ENCODE results near the gene KAT7. TPM values are rescaled to one million over a fixed set of nuclear protein-coding genes. Genes with fewer than 3 reads are reported as not detected.

KAT7 gene
- total RNA-seq (2021; ENCODE audit: unreplicated experiment) (79.5 TPM), Bru-seq, nascent RNA (percentile 93 among the genes with signal in this experiment), BruChase-seq, experiment 1, labeled RNA remaining after a 6-hour chase (percentile 88 among the genes with signal in this experiment), BruChase-seq, experiment 2, labeled RNA remaining after a 2-hour chase (percentile 93 among the genes with signal in this experiment)
- 29.2 and 34.3 TPM in 2 replicates for polyA plus RNA-seq (2012)
- long read RNA-seq, full-length matches to known transcripts = 68 of 92 reads
- long read RNA-seq, partial matches to known transcripts = 11 of 92 reads
- long read RNA-seq, other reads (novel, unspliced or antisense) = 13 of 92 reads

DNA sequence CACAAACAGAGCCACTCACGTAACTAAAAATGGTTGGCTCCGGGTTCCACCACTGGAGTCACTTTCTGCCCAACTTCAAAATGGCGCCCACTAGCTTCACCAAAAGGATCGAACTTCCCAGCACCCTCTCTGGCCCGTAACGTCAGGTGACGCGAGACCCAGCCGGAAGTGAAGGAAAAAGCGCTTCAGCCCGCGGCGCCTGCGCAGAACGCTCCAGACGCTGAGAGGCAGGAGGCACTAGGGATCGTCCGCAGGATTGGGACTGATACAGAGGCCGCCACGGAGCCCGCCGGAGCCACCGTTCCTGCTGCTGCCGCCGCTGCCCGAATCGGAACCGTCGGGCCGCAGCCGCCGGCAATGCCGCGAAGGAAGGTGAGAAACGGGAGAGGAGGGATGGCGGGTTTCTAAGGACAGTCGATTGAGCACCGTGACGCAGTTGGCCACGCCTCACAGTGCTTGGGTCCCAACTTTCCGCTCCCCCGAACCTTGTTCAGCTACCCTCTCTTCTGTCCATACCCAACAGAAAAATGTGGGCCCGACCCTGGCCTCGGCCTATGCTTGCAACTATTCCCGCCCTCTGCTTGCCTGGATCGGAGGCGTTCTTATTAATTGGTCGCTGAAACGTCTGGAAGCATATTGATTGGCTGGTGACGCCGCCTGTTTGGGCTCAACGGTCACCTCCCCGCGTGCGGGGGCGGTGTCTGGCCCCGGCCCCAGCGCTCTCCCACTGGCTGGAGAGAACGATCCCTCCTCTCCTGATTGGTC lies at the start of gene KAT7:
Gene KAT7 (plus strand): TSS at position 204 of the 765 bp plus-strand sequence. CDS start 154 bp downstream, at position 358.
- H3K27me3 ChIP-seq (ENCODE audit: insufficient read depth, low read length) = no peaks in the 10 kb centered on the region; the same call in 1 of the 2 replicates
- peaks cover 45% of the 10 kb centered on the region for H3K79me2 ChIP-seq (ENCODE audit: insufficient read depth, low read length)
- BruUV-seq (replicated peaks) = no TSS peak
- ChIA-PET RAD21 (ENCODE audit: low non-redundant PET in 1 of 2, low total read pairs in 2 of 2, uncharacterized antibody in 2 of 2, unreplicated experiment in 2 of 2) (no interaction called here), POLR2A (interaction anchor here (0.7 to 2.0 kb wide), 6 partner anchors 10 to 210 kb away, joined by 3 to 28 read pairs (median 7); partner anchors contain the start of genes FAM117A and SLC35B1), CTCF (interaction anchor here (0.8 to 2.1 kb wide), 7 partner anchors 10 to 232 kb away, joined by 3 to 6 read pairs (median 5); partner anchors contain the start of genes FAM117A and SLC35B1)
- H3K27ac ChIP-seq (ENCODE audit: low read depth, low read length) = peak within 1 kb of the TSS; percentile 98
- peak; percentile 100 for DNase-seq (ENCODE audit: low read depth, low spot score)
- H2AFZ ChIP-seq (ENCODE audit: low read depth, low read length, poor library complexity, severe bottlenecking) = peak within 1 kb of the TSS; percentile 48
- peak; percentile 93 for ATAC-seq
- peaks cover 20 to 35% of the 10 kb centered on the region in 2 experiments for H3K36me3 ChIP-seq (ENCODE audit: control insufficient read depth in 1 of 2, insufficient read depth in 2 of 2, low read length in 2 of 2)
- peak within 1 kb of the TSS; percentile 83 for H3K4me2 ChIP-seq (ENCODE audit: low read length)
- peaks cover 13 to 19% of the 10 kb centered on the region in 2 experiments for H3K4me1 ChIP-seq (ENCODE audit: control insufficient read depth in 1 of 2, insufficient read depth in 2 of 2, low read length in 2 of 2)
- intact Hi-C loops (cut with micrococcal nuclease) = loop anchor here (2.0 kb wide), 3 partner anchors 80 to 374 kb away; partner anchors contain the start of gene PHB1
- H3K4me3 ChIP-seq (replicated peaks in 1 of 2; ENCODE audit: low read depth in 1 of 2, low read length in 2 of 2) = peak within 1 kb of the TSS; percentile 86 to 96
- peak within 1 kb of the TSS; percentile 98 for H3K9ac ChIP-seq (ENCODE audit: low read length)
- peaks cover 17% of the 10 kb centered on the region; the same call in 1 of the 2 replicates for H4K20me1 ChIP-seq (ENCODE audit: insufficient read depth)
- H3K9me3 ChIP-seq (ENCODE audit: control insufficient read depth in 1 of 2, insufficient read depth in 1 of 2, low read depth in 1 of 2, low read length in 2 of 2) = no peaks in the 10 kb centered on the region
- H3K9me2 ChIP-seq (ENCODE audit: insufficient read depth) = no peaks in the 10 kb centered on the region
- TF ChIP-seq CTCF (IDR thresholded peaks at IDR 0.05 in 2 of 3, conservative IDR thresholded peaks at IDR 0.05 in 1 of 3; ENCODE audit: borderline replicate concordance in 1 of 3, insufficient read depth in 1 of 3, low read depth in 2 of 3, low read length in 2 of 3) (no peak), SIN3A (IDR thresholded peaks at IDR 0.05; ENCODE audit: low read depth) (peak; percentile 86), FOSL1 (IDR thresholded peaks at IDR 0.05; ENCODE audit: low read depth) (no peak), ZNF274 (IDR thresholded peaks at IDR 0.05; ENCODE audit: low read depth, low read length) (no peak), REST (IDR thresholded peaks at IDR 0.05; ENCODE audit: low read depth) (no peak), CBX3 (IDR thresholded peaks at IDR 0.05; ENCODE audit: low read depth) (peak; percentile 83), EZH2 (IDR thresholded peaks at IDR 0.05) (no peak), EZH2phosphoT487 (IDR thresholded peaks at IDR 0.05; ENCODE audit: borderline replicate concordance) (no peak), TCF7L2 (IDR thresholded peaks at IDR 0.05; ENCODE audit: borderline replicate concordance, extremely low read depth, insufficient read depth, insufficient read length) (peak; percentile 40), POLR2AphosphoS5 (IDR thresholded peaks at IDR 0.05; ENCODE audit: low read depth, low read length) (peak; percentile 99), MAX (IDR thresholded peaks at IDR 0.05) (peak; percentile 61; the same call in 1 of the 2 replicates), SP1 (IDR thresholded peaks at IDR 0.05; ENCODE audit: low read depth) (peak; percentile 100), ATF3 (IDR thresholded peaks at IDR 0.05) (no peak), JUND (IDR thresholded peaks at IDR 0.05) (no peak), RAD21 (IDR thresholded peaks at IDR 0.05; ENCODE audit: low read depth) (no peak), CEBPB (IDR thresholded peaks at IDR 0.05; ENCODE audit: low read depth) (no peak), YY1 (IDR thresholded peaks at IDR 0.05; ENCODE audit: extremely low read depth, insufficient replicate concordance, low read depth, low read length) (peak; percentile 100), ZFX (IDR thresholded peaks at IDR 0.05) (peak; percentile 93), ELF1 (IDR thresholded peaks at IDR 0.05; ENCODE audit: borderline replicate concordance, low read depth) (peak; percentile 87; the same call in 1 of the 2 replicates)

Data from HCT116 (cell line).